Activated effector memory CD4-positive, alpha-beta T cell treated with Interleukin-2 at 50 U/mL for 16 hours (primary cell): ENCODE measurements around the gene NAA15.
"Not testable (repeated sequence)": the region's sequence is repeated elsewhere in the genome, so short reads cannot be mapped to it uniquely, and the experiment has no call there.

Source experiments
- DNase-seq: peaks from one replicate; pipeline ENCODE4 v3.0.0-alpha.2; 2020

Gene NAA15

GRCh38 chr4:139301113-139301820 is at the start of gene NAA15:
NAA15 (plus strand) TSS chr4:139301505; CDS start chr4:139301778, 273 bp downstream.
- peak; percentile 96 for DNase-seq

GRCh38 chr4:139253046-139253445 is 48.3 kb upstream of the NAA15 start:
- DNase-seq = no peak

- DNase-seq = no peak
These were observed 47.6 kb upstream of the NAA15 start for GRCh38 chr4:139253713-139254112.

GRCh38 chr4:139255581-139255980 is 45.7 kb upstream of the NAA15 start:
- DNase-seq = not testable (repeated sequence)

GRCh38 chr4:139256349-139256748 is 45.0 kb upstream of the NAA15 start:
- no peak for DNase-seq

GRCh38 chr4:139265654-139266053 is 35.7 kb upstream of the NAA15 start:
- no peak for DNase-seq

GRCh38 chr4:139266208-139266582 is 35.1 kb upstream of the NAA15 start:
- DNase-seq = no peak

GRCh38 chr4:139266583-139267257 is 34.6 kb upstream of the NAA15 start:
- DNase-seq = peak; percentile 56

- DNase-seq = no peak
These were observed 34.0 kb upstream of the NAA15 start for GRCh38 chr4:139267301-139267700.

GRCh38 chr4:139273835-139274234 is 27.5 kb upstream of the NAA15 start:
- DNase-seq = no peak

- DNase-seq = no peak
These were observed 26.5 kb upstream of the NAA15 start for GRCh38 chr4:139274790-139275189.

- DNase-seq = no peak
These were observed 26.0 kb upstream of the NAA15 start for GRCh38 chr4:139275281-139275735.

- no peak for DNase-seq
These were observed 22.8 kb upstream of the NAA15 start for GRCh38 chr4:139278485-139278884.

- no peak for DNase-seq
These were observed 22.2 kb upstream of the NAA15 start for GRCh38 chr4:139278912-139279759.

- DNase-seq = no peak
These were observed 21.3 kb upstream of the NAA15 start, which contains the start of gene MGARP for GRCh38 chr4:139279760-139280620. MGARP (minus strand) TSS chr4:139280225; CDS start chr4:139280158, 67 bp downstream.

- DNase-seq = no peak
These were observed 19.1 kb upstream of the NAA15 start for GRCh38 chr4:139282065-139282720.

- DNase-seq = no peak
These were observed 18.6 kb upstream of the NAA15 start for GRCh38 chr4:139282721-139283075.

- no peak for DNase-seq
These were observed 15.1 kb upstream of the NAA15 start for GRCh38 chr4:139286186-139286698.

- DNase-seq = peak; percentile 93
These were observed 5.9 kb upstream of the NAA15 start for GRCh38 chr4:139295206-139295941.

GRCh38 chr4:139295942-139296299 is 5.4 kb upstream of the NAA15 start:
- DNase-seq = no peak

GRCh38 chr4:139297001-139297410 is 4.3 kb upstream of the NAA15 start:
- DNase-seq = no peak
